ENCODE measurements around the gene IQGAP2. TPM values are rescaled to one million over a fixed set of nuclear protein-coding genes. Genes with fewer than 3 reads are reported as not detected.

Gene IQGAP2
- total and polyA plus RNA-seq, 9 of the 15 experiments (the other 6 are each of a cell fraction or from before 2014, with no cell fraction given), result 8.7 to 23.2 (median 17.4) TPM

DNA sequence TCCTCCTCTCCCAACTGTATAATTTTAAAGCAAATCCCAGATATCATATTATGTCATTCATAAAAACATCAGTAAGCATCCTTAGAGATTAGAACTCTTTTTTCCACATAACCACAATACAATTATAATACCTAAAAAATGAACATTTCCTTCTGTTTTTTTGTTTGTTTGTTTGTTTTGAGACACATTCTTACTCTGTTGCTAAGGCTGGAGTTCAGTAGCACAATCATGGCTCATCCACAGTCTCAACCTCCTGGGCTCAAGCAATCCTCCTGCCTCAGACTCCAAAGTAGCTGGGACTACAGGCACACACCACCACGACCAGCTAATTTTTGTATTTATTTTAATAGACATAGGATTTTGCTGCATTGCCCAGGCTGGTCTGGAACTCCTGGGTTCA lies 320.8 kb downstream of the IQGAP2 start:
- no peak for FAIRE-seq
- POLR2A ChIA-PET, result no interaction called here
- H3K9ac ChIP-seq (ENCODE audit: insufficient read depth in 1 of 2, low read depth in 2 of 2, low read length in 2 of 2), result no peak overlapping the region
- no peaks in the 10 kb centered on the region for H3K27me3 ChIP-seq (ENCODE audit: control insufficient read depth in 2 of 2, insufficient read depth in 2 of 2, low read length in 2 of 2)
- 15% methylated on average over 1 of the region's 1 CpG for WGBS (ENCODE audit: insufficient coverage, low coverage, missing lambda C conversion rate)
- no peaks in the 10 kb centered on the region; the same call in 1 of the 2 replicates for H3K9me3 ChIP-seq (replicated peaks; ENCODE audit: control insufficient read depth, insufficient read depth, low read depth, low read length)
- H2AFZ ChIP-seq (ENCODE audit: low read depth, low read length), result no peak overlapping the region
- peaks cover 0 to 11% of the 10 kb centered on the region in 2 experiments; a peak in 3 of 5 replicates for H3K4me1 ChIP-seq (replicated peaks in 1 of 2; ENCODE audit: control insufficient read depth in 2 of 2, insufficient read depth in 2 of 2, low read length in 2 of 2)
- H4K20me1 ChIP-seq (replicated peaks; ENCODE audit: control insufficient read depth, insufficient read depth, low read length), result no peaks in the 10 kb centered on the region
- no peak for ATAC-seq
- H3K4me2 ChIP-seq (ENCODE audit: insufficient read depth, low read length), result no peak overlapping the region
- no TSS peak for BruUV-seq (replicated peaks)
- intact Hi-C loops (cut with micrococcal nuclease), result no loop called here
- in situ Hi-C loops (cut with MboI), result no loop called here
- H3K79me2 ChIP-seq (ENCODE audit: control insufficient read depth, insufficient read depth, low read length), result peaks cover 36% of the 10 kb centered on the region; the same call in 2 of the 3 replicates
- TF ChIP-seq MTA1 (IDR thresholded peaks at IDR 0.05; ENCODE audit: borderline replicate concordance) (no peak), CBX3 (IDR thresholded peaks at IDR 0.05; ENCODE audit: borderline replicate concordance in 1 of 2, low read length in 2 of 2) (no peak), PYGO2 (tag; IDR thresholded peaks at IDR 0.05) (no peak), TGIF2 (CRISPR knock-in tag; IDR thresholded peaks at IDR 0.05) (no peak), SIX5 (IDR thresholded peaks at IDR 0.05; ENCODE audit: borderline replicate concordance in 1 of 2, insufficient read depth in 1 of 2, low read depth in 1 of 2, low read length in 2 of 2) (no peak)
- DNase-seq (ENCODE audit: extremely low read depth in 1 of 4, low spot score in 3 of 4), result no peak
- no peak overlapping the region for H3K4me3 ChIP-seq
- H3K36me3 ChIP-seq (ENCODE audit: control insufficient read depth, insufficient read depth, low read length), result 0 out of 3 replicates have a peak, but pooled peaks cover 4% of the 10 kb centered on the region
- H3K9me1 ChIP-seq (ENCODE audit: control insufficient read depth, insufficient read depth, low read length), result no peaks in the 10 kb centered on the region
- CTCF ChIA-PET (ENCODE audit: low intra/inter-chr PET ratio), result no interaction called here
- no peak overlapping the region for H3K27ac ChIP-seq (ENCODE audit: extremely low read depth, low read depth, low read length)

DNA sequence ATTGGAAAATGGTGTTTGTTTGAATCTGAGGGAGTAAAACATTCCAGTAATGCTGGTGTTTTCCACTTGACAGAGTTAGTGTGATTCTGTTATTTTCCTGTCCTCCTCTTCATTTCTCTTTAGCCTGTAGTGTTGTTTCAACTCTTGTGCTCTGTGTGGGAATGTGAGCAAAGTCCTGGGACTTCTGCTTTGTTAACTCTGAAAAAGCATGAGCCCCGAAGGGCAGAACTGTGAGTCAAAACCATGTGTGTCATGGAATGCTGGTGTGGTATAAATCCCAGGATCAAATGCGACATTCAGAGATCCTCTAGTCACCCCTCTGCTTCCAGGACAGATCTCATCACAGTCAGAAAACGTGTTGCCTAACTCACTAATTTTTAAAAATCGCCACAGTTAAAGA lies 321.8 kb downstream of the IQGAP2 start:
- in situ Hi-C loops (cut with MboI) (no loop called here), intact Hi-C loops (cut with micrococcal nuclease) (no loop called here)
- POLR2A ChIA-PET, result interaction anchor here (0.6 to 1.1 kb wide), 2 partner anchors 16 to 50 kb away, joined by 3 to 4 read pairs; no protein-coding TSS in a partner anchor
- H3K27me3 ChIP-seq (ENCODE audit: control insufficient read depth in 2 of 2, insufficient read depth in 2 of 2, low read length in 2 of 2), result no peaks in the 10 kb centered on the region
- H2AFZ ChIP-seq (ENCODE audit: low read depth, low read length), result no peak overlapping the region
- H3K4me2 ChIP-seq (ENCODE audit: insufficient read depth, low read length), result no peak overlapping the region
- H3K9ac ChIP-seq (ENCODE audit: insufficient read depth in 1 of 2, low read depth in 2 of 2, low read length in 2 of 2), result no peak overlapping the region
- H4K20me1 ChIP-seq (replicated peaks; ENCODE audit: control insufficient read depth, insufficient read depth, low read length), result no peaks in the 10 kb centered on the region
- H3K79me2 ChIP-seq (ENCODE audit: control insufficient read depth, insufficient read depth, low read length), result peaks cover 29% of the 10 kb centered on the region; the same call in 2 of the 3 replicates
- H3K9me1 ChIP-seq (ENCODE audit: control insufficient read depth, insufficient read depth, low read length), result no peaks in the 10 kb centered on the region
- peaks cover 0 to 11% of the 10 kb centered on the region in 2 experiments; a peak in 3 of 5 replicates for H3K4me1 ChIP-seq (replicated peaks in 1 of 2; ENCODE audit: control insufficient read depth in 2 of 2, insufficient read depth in 2 of 2, low read length in 2 of 2)
- ATAC-seq (no peak), FAIRE-seq (no peak), DNase-seq (ENCODE audit: extremely low read depth in 1 of 4, low spot score in 3 of 4) (no peak)
- WGBS (ENCODE audit: insufficient coverage, low coverage, missing lambda C conversion rate), result 42% methylated on average over 4 of the region's 4 CpGs
- peaks cover 4% of the 10 kb centered on the region for H3K9me3 ChIP-seq (replicated peaks; ENCODE audit: control insufficient read depth, insufficient read depth, low read depth, low read length)
- CTCF ChIA-PET (ENCODE audit: low intra/inter-chr PET ratio), result no interaction called here
- H3K27ac ChIP-seq (ENCODE audit: extremely low read depth, low read depth, low read length), result peak overlapping the region; percentile 26; the same call in 1 of the 3 replicates
- BruUV-seq (replicated peaks), result no TSS peak
- no peak overlapping the region for H3K4me3 ChIP-seq
- H3K36me3 ChIP-seq (ENCODE audit: control insufficient read depth, insufficient read depth, low read length), result 0 out of 3 replicates have a peak, but pooled peaks cover 4% of the 10 kb centered on the region
- TF ChIP-seq MCM7 (IDR thresholded peaks at IDR 0.05) (no peak), POLR3G (IDR thresholded peaks at IDR 0.05; ENCODE audit: extremely low read depth, insufficient read length, insufficient replicate concordance) (no peak), CHD2 (IDR thresholded peaks at IDR 0.05; ENCODE audit: low read depth, low read length) (no peak), ZNF57 (CRISPR knock-in tag; IDR thresholded peaks at IDR 0.05) (no peak), MIER1 (IDR thresholded peaks at IDR 0.05; ENCODE audit: low read depth) (no peak)
- TF ChIP-seq, protein P1, sequence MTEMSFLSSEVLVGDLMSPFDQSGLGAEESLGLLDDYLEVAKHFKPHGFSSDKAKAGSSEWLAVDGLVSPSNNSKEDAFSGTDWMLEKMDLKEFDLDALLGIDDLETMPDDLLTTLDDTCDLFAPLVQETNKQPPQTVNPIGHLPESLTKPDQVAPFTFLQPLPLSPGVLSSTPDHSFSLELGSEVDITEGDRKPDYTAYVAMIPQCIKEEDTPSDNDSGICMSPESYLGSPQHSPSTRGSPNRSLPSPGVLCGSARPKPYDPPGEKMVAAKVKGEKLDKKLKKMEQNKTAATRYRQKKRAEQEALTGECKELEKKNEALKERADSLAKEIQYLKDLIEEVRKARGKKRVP (CRISPR knock-in tag; IDR thresholded peaks at IDR 0.05), result no peak
- TF ChIP-seq, protein P2, sequence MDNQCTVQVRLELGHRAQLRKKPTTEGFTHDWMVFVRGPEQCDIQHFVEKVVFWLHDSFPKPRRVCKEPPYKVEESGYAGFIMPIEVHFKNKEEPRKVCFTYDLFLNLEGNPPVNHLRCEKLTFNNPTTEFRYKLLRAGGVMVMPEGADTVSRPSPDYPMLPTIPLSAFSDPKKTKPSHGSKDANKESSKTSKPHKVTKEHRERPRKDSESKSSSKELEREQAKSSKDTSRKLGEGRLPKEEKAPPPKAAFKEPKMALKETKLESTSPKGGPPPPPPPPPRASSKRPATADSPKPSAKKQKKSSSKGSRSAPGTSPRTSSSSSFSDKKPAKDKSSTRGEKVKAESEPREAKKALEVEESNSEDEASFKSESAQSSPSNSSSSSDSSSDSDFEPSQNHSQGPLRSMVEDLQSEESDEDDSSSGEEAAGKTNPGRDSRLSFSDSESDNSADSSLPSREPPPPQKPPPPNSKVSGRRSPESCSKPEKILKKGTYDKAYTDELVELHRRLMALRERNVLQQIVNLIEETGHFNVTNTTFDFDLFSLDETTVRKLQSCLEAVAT (IDR thresholded peaks at IDR 0.05), result no peak
